GM19193 (cell line): Measurements from ENCODE around the gene MMP10.

Experiments used
- POLR2A ChIP-seq: IDR thresholded peaks from 4 replicates; pipeline ENCODE4 v1.6.1; 2011; ENCODE audit not compliant: insufficient read depth, insufficient read length; ENCODE audit errors: extremely low read depth

The MMP10 gene

GRCh38 chr11:102757823-102758549 is 22.4 kb downstream of the MMP10 start:
- no peak for TF ChIP-seq POLR2A

- no peak for TF ChIP-seq POLR2A
These were observed 27.2 kb downstream of the MMP10 start for GRCh38 chr11:102753267-102753666.

- no peak for TF ChIP-seq POLR2A
These were observed 28.8 kb downstream of the MMP10 start for GRCh38 chr11:102751673-102752072.

- TF ChIP-seq POLR2A: no peak
These were observed 31.2 kb downstream of the MMP10 start for GRCh38 chr11:102749101-102749722.

GRCh38 chr11:102734650-102735049 is 45.8 kb downstream of the MMP10 start:
- TF ChIP-seq POLR2A: no peak

- no peak for TF ChIP-seq POLR2A
These were observed 47.1 kb downstream of the MMP10 start for GRCh38 chr11:102733232-102733875.

GRCh38 chr11:102729849-102730815 is 50.3 kb downstream of the MMP10 start:
- TF ChIP-seq POLR2A: no peak

- TF ChIP-seq POLR2A: no peak
These were observed 52.5 kb downstream of the MMP10 start for GRCh38 chr11:102727890-102728289.

GRCh38 chr11:102724904-102725500 is 55.4 kb downstream of the MMP10 start, which contains the start of gene MMP8:
Gene MMP8 (minus strand): TSS chr11:102724954. CDS start chr11:102724855, 99 bp downstream.
- no peak for TF ChIP-seq POLR2A

GRCh38 chr11:102722821-102723220 is 57.6 kb downstream of the MMP10 start:
- no peak for TF ChIP-seq POLR2A
